VCaP (cell line): ENCODE measurements around the gene SLC6A18.

ENCODE experiments used
- H3K27ac ChIP-seq: fragments of 450-650 bp; 2 replicates; pipeline ENCODE4 v1.5.1; 2017
- TF ChIP-seq, protein P1 (sequence below): fragments of 450-650 bp; conservative IDR thresholded peaks from 2 replicates; pipeline ENCODE4 v1.5.1; 2017; ENCODE audit warnings: mild to moderate bottlenecking, moderate library complexity

Gene SLC6A18

DNA sequence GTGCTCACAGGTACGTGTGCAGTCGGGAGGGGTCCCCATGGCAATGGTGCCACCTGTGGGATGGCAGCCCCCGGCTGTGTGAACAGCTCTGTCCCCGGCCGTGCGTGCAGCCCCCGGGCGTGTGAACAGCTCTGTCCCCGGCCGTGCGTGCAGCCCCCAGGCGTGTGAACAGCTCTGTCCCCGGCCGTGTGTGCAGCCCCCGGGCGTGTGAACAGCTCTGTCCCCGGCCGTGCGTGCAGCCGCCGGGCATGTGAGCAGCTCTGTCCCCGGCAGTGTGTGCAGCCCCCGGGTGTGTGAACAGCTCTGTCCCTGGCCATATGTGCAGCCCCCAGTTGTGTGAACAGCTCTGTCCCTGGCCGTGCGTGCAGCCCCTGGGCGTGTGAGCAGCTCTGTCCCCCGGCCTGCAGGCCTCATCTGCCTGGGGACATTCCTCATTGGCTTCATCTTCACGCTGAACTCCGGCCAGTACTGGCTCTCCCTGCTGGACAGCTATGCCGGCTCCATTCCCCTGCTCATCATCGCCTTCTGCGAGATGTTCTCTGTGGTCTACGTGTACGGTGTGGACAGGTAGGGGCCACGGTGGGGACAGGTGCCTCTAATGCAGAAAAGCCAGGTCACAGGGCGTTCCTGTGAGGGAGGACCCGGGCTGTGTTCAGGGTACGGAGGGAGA, 5.9 kb upstream of the SLC6A18 start:
- no peak overlapping the region for H3K27ac ChIP-seq
- TF ChIP-seq, protein P1, sequence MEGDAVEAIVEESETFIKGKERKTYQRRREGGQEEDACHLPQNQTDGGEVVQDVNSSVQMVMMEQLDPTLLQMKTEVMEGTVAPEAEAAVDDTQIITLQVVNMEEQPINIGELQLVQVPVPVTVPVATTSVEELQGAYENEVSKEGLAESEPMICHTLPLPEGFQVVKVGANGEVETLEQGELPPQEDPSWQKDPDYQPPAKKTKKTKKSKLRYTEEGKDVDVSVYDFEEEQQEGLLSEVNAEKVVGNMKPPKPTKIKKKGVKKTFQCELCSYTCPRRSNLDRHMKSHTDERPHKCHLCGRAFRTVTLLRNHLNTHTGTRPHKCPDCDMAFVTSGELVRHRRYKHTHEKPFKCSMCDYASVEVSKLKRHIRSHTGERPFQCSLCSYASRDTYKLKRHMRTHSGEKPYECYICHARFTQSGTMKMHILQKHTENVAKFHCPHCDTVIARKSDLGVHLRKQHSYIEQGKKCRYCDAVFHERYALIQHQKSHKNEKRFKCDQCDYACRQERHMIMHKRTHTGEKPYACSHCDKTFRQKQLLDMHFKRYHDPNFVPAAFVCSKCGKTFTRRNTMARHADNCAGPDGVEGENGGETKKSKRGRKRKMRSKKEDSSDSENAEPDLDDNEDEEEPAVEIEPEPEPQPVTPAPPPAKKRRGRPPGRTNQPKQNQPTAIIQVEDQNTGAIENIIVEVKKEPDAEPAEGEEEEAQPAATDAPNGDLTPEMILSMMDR = no peak

DNA sequence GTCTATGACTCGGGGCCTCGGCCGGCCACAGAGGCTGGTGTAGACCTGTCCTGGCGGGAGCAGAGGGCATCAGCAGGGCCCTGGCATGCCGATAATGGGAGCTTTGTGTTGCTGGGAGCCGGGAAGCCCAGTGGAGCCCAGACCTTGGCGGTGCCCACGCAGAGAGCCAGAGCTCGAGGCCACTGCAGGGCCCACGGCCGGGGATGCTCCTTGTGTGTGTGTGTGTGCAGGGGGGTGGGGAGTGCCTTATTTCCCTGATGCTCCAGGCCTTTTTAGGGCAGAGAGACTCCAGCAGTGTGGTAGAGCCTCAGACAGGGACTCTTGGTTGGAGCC, 5.4 kb upstream of the SLC6A18 start:
- H3K27ac ChIP-seq = no peak overlapping the region
- TF ChIP-seq, protein P1 = no peak

DNA sequence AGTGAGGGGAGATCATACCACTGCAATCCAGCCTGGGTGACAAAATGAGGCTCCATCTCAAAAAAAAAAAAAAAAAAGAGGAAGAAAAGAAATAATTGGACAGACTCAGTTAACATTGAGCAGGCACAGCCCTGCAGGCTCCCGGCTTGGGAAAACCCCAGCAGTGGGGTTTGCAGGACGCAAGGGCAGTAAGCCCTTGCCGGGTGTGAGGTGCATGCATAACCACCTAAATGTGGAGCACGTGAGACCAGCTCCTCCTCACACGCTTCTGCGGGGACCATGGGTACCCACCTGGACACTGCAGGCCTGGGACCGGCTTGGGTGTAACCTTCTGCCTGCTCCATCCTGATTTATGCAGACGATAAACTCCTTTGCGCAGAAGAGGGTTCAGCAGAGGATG, 4.8 kb upstream of the SLC6A18 start:
- TF ChIP-seq, protein P1 = no peak
- H3K27ac ChIP-seq = no peak overlapping the region

DNA sequence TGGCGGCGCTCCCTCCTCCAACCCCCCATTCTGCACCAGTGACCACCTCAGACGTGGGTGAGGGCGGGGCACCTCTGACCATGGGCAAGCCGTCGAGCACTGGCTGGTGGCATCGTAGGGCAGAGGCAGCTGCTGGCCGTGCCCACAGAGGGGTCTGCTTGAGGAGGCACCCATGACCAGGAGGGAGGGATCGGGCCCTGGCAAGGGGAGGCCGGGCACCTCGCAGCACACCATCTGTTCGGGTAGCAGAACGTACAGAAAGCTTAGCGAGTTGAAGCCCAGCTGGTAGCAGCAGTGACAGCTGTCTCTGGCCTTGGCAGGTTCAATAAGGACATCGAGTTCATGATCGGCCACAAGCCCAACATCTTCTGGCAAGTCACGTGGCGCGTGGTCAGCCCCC, 4.3 kb upstream of the SLC6A18 start:
- H3K27ac ChIP-seq = no peak overlapping the region
- TF ChIP-seq, protein P1 = no peak

DNA sequence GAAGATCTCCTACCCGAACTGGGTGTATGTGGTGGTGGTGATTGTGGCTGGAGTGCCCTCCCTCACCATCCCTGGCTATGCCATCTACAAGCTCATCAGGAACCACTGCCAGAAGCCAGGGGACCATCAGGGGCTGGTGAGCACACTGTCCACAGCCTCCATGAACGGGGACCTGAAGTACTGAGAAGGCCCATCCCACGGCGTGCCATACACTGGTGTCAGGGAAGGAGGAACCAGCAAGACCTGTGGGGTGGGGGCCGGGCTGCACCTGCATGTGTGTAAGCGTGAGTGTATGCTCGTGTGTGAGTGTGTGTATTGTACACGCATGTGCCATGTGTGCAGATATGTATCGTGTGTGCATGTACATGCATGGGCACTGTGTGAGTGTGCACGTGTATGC, 3.5 kb upstream of the SLC6A18 start:
- TF ChIP-seq, protein P1 = no peak
- H3K27ac ChIP-seq = no peak overlapping the region

DNA sequence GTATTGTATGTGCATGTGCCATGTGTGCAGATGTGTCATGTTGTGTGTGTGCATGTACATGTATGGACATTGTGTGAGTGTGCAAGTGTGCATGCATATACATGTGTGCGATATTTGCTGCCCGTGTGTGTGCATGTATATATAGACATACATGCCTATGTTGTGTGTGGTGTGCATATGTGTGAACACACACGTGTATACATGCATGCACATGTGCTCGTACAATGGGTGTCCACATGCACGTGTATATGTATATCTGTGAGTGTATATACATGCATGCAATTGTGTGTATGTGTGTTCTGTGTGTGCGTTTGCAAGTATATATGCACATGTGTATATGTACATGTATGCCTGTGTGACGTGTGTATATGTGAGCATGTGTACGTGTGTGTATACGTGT, 3.0 kb upstream of the SLC6A18 start:
- H3K27ac ChIP-seq = no peak overlapping the region
- TF ChIP-seq, protein P1 = no peak

DNA sequence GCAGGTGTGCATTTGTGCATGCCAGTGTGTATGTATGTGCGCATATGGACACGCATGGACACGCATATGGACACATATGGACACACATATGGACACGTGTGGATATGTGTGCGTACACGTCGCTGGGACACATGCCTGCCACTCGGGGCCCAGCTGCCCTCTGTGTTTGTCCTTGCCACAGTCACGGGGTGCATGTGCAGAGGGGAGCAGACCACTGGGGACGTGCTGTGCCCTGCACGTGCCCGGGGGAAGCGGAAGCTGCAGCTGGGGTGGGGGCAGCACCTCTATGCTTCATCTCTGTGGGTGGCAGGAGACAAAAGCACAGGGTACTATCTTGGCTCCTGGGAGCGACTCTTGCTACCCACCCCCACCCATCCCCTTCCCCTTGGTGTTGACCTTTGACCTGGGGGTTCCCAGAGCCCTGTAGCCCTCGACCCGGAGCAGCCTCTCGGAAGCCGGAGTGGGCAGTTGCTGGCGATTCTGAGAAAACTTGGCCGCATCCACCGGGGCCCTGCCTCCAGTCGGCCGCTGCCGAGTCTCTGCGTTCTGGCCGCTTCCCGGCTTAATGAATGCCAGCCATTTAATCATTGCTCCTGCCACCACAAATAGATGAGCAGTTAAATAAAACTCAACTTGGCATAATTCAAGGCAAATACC, 2.4 kb upstream of the SLC6A18 start:
- TF ChIP-seq, protein P1 = no peak
- H3K27ac ChIP-seq = no peak overlapping the region
